SJCRH30 (cell line): ENCODE measurements around the gene MT1F. TPM values are rescaled to one million over a fixed set of nuclear protein-coding genes. Genes with fewer than 3 reads are reported as not detected.

Source experiments
- total RNA-seq: library from RNA; depleted of rRNA; stranded (reverse); fragments of >200 nt; shearing (Covaris generic); gene quantifications from 2 replicates; pipeline ENCODE4 v1.2.3, GENCODE V29; 2014; rRNA removed

The MT1F gene
- total RNA-seq, 1 experiment from 2014 or later = not detected

Other genes starting within 250 kb of the MT1F start
- gene AMFR, start 232.4 kb upstream of the MT1F start, total RNA-seq = 140 TPM in 2 replicates
- gene NUDT21, start 206.6 kb upstream of the MT1F start, total RNA-seq = 243 and 262 TPM in 2 replicates
- 150 and 179 TPM in 2 replicates for gene OGFOD1, start 206.4 kb upstream of the MT1F start, total RNA-seq
- gene BBS2, start 137.9 kb upstream of the MT1F start, total RNA-seq = 10.9 and 11.7 TPM in 2 replicates
- gene MT4, start 92.9 kb upstream of the MT1F start, total RNA-seq = not detected in 2 replicates
- not detected in 2 replicates for gene MT3, start 68.4 kb upstream of the MT1F start, total RNA-seq
- 144 and 163 TPM in 2 replicates for gene MT2A, start 49.4 kb upstream of the MT1F start, total RNA-seq
- gene MT1E, start 32.2 kb upstream of the MT1F start, total RNA-seq = not detected in 2 replicates
- gene MT1M, start 25.3 kb upstream of the MT1F start, total RNA-seq = not detected in 2 replicates
- not detected in 2 replicates for gene MT1A, start 19.3 kb upstream of the MT1F start, total RNA-seq
- not detected in 2 replicates for gene MT1B, start 6.1 kb upstream of the MT1F start, total RNA-seq
- not detected in 2 replicates for gene MT1G, start 10.1 kb downstream of the MT1F start, total RNA-seq
- gene MT1H, start 11.9 kb downstream of the MT1F start, total RNA-seq = not detected in 2 replicates
- 95.4 and 97.1 TPM in 2 replicates for gene MT1X, start 24.5 kb downstream of the MT1F start, total RNA-seq
- 194 and 201 TPM in 2 replicates for gene NUP93, start 72.2 kb downstream of the MT1F start, total RNA-seq
- not detected in 2 replicates for gene SLC12A3, start 207.2 kb downstream of the MT1F start, total RNA-seq